MG63 (cell line): ENCODE measurements around the gene C20orf204. TPM values are rescaled to one million over a fixed set of nuclear protein-coding genes. Genes with fewer than 3 reads are reported as not detected.

Experiments used
- DNase-seq: peaks from one replicate; pipeline ENCODE4 v3.0.0-alpha.2; 2020
- H3K27me3 ChIP-seq: fragments of 250-450 bp; sonication (Bioruptor Pico); 2 replicates; pipeline ENCODE4 v1.5.1; 2020; ENCODE audit warnings: mild to moderate bottlenecking, moderate library complexity
- H3K36me3 ChIP-seq: fragments of 250-450 bp; sonication (Bioruptor Pico); 2 replicates; pipeline ENCODE4 v1.5.1; 2020; ENCODE audit warnings: mild to moderate bottlenecking, moderate library complexity
- H3K4me3 ChIP-seq: fragments of 250-450 bp; sonication (Bioruptor Pico); 2 replicates; pipeline ENCODE4 v1.5.1; 2020; ENCODE audit warnings: mild to moderate bottlenecking, moderate library complexity
- H3K9me3 ChIP-seq: fragments of 250-450 bp; sonication (Bioruptor Pico); 2 replicates; pipeline ENCODE4 v1.5.1; 2020; ENCODE audit warnings: mild to moderate bottlenecking, moderate library complexity
- total RNA-seq: library from RNA; depleted of rRNA; stranded (reverse); fragments of >200 nt; shearing (Covaris generic); gene quantifications from 2 replicates; pipeline ENCODE4 v1.2.3, GENCODE V29; 2014; ENCODE audit warnings: low replicate concordance

C20orf204 gene
- total RNA-seq, 1 experiment from 2014 or later: 0.95 TPM

DNA sequence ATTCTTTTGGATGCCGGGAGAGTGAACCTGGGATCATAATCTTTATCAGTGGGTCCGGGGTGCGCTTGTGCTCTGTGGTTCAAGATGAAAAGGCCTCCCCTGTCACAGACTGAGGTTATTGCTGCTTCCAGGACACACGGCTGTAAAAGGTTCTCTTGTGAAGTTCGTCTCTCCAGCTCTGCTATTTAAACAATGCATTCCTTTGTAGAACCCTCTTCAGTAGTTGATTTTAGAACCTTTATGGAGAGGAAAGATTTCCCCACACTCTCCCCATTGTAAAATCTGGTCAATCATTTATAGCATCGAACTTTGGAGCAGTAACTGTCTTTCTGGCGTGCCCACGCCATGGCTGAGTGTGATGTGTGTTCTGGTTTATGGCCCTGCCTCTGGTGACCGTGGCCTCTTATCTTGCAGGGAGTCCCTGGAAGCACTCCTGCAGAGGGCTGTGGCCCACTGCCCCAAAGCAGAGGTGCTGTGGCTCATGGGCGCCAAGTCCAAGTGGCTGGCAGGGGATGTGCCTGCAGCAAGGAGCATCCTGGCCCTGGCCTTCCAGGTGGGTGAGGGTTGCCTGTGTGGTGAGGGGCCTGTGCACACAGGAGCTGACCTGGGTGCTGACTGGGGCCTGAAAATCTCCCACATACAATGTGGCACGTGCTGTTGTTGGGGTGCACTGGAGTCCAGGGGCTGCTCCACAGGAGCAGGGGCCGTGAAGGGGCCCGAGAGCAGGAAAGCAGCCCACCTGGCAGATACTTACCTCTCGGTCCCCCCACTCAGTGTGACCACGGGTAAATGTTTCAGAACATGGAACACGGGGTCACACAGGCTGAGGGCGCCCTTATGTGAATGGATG is 11.6 kb upstream of the C20orf204 start:
- Histone ChIP-seq H3K9me3 (no peaks in the 10 kb centered on the region), H3K4me3 (no peak overlapping the region), H3K36me3 (peaks cover 86% of the 10 kb centered on the region), H3K27me3 (no peaks in the 10 kb centered on the region)
- DNase-seq: no peak

DNA sequence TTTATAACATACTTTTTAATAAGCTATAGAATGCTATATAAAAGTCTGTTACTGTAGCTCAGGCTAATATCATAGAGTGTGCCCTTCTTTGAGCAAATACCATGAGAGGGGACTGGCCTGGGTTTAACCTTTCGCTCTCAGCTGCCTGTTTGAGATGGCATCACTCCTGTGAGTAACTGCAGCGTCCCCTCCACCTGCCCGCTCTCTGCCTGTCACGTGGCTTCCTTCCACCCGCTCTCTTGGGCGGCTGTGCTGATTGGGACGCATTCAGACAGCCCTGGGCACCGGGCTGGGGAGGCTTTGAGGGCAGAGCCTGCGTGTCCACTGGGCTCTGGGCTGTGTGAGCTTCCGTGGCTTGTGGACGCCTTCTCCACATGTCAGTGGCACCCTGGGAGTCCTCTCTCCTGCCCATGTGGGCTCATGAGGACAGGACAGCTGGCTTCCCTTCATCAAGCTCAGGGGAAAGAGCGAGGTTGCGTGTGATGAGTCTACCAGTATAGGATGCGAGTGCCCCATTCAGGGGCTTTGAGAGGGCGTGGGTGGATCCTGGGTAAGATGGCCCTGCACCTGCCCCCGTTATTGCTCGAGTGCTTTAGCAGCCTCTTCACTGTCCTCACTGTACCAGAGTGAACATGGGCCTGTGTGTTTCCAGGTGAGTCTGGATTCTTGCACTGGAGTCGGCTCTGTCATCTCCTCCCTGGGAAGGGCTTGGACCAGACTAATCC is 10.7 kb upstream of the C20orf204 start:
- Histone ChIP-seq H3K9me3 (no peaks in the 10 kb centered on the region), H3K4me3 (no peak overlapping the region), H3K27me3 (no peaks in the 10 kb centered on the region), H3K36me3 (peaks cover 82% of the 10 kb centered on the region)
- DNase-seq: no peak

DNA sequence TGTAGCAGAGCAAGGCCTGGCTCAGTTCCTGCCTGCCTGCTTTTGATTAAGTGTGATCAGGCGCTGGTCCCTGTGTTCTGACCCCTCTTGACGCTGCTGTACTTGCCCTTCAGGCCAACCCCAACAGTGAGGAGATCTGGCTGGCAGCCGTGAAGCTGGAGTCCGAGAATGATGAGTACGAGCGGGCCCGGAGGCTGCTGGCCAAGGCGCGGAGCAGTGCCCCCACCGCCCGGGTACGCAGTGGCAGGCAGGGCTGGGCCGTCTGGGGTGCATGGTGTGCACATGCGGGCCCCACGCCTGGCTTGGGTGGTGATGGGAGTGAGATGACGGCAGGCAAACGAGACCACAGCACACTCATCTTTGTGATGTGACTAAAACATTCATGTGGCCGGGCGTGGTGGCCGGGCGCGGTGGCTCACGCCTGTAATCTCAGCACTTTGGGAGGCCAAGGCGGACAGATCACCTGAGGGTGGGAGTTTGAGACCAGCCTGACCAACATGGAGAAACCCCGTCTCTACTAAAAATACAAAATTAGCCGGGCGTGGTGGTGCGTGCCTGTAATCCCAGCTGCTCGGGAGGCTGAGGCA is 10.1 kb upstream of the C20orf204 start:
- Histone ChIP-seq H3K27me3 (no peaks in the 10 kb centered on the region), H3K9me3 (no peaks in the 10 kb centered on the region), H3K4me3 (no peak overlapping the region), H3K36me3 (peaks cover 85% of the 10 kb centered on the region)
- DNase-seq: no peak

DNA sequence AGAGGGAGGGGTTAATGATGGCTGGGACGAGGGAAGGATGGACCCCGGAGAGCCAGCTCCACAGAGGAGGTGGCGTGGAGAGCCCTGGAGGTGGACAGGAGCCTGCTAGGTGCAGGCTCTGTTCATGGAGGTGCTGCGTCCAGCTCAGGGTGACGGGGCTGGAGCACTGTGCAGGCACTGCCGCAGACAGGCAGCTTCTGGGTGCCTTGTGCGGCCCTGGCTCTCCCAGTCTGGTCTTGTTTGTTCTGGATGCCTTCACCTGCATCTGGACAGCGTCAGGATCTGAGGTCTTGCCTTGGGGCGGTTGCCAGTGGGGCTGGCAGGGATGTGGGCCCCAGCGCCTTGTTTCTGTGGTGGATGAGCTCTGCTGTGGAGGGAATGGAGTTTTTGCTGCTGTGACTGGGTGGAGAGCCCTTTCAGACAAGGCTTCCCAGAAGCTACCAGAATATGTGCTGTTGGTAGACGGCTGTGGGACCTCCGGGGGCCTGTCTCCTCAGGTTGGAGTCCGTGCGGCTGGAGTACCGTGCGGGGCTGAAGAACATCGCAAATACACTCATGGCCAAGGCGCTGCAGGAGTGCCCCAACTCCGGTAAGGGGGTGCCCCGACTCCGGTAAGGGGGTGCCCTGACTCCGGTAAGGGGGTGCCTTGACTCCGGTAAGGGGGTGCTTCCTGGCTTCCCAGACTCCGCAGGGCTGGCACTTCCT is 7.8 kb upstream of the C20orf204 start:
- Histone ChIP-seq H3K27me3 (no peaks in the 10 kb centered on the region), H3K4me3 (no peak overlapping the region), H3K36me3 (peaks cover 79% of the 10 kb centered on the region), H3K9me3 (no peaks in the 10 kb centered on the region)
- DNase-seq: no peak

DNA sequence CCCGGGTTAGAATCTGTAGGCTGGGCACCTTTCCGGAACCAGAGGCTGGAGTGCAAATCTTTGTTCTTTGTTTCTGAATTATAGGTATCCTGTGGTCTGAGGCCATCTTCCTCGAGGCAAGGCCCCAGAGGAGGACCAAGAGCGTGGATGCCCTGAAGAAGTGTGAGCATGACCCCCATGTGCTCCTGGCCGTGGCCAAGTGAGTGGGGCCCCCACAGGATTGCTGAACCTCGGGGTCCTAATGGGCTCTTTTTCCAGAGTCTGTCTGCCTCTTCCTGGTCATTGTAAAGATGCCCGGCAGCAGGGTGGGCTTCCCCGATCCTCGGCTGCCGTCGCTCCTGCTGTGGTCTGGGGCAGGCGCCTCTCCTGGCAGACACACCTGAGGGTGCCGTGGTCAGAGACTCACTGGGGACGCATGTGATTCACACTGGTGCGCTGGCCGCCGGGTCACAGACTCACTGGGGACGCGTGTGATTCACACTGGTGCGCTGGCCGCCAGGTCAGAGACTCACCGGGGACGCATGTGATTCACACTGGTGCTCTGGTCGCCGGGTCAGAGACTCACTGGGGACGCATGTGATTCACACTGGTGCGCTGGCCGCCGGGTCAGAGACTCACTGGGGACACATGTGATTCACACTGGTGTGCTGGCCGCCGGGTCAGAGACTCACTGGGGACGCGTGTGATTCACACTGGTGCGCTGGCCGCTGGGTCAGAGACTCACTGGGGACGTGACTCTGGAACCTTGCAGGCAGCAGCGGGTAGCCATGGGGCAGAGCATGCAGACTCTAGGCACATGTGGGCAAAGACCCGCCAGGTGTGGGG is 6.5 kb upstream of the C20orf204 start:
- Histone ChIP-seq H3K27me3 (no peaks in the 10 kb centered on the region), H3K4me3 (no peak overlapping the region), H3K9me3 (no peaks in the 10 kb centered on the region), H3K36me3 (peaks cover 72% of the 10 kb centered on the region)
- DNase-seq: no peak

DNA sequence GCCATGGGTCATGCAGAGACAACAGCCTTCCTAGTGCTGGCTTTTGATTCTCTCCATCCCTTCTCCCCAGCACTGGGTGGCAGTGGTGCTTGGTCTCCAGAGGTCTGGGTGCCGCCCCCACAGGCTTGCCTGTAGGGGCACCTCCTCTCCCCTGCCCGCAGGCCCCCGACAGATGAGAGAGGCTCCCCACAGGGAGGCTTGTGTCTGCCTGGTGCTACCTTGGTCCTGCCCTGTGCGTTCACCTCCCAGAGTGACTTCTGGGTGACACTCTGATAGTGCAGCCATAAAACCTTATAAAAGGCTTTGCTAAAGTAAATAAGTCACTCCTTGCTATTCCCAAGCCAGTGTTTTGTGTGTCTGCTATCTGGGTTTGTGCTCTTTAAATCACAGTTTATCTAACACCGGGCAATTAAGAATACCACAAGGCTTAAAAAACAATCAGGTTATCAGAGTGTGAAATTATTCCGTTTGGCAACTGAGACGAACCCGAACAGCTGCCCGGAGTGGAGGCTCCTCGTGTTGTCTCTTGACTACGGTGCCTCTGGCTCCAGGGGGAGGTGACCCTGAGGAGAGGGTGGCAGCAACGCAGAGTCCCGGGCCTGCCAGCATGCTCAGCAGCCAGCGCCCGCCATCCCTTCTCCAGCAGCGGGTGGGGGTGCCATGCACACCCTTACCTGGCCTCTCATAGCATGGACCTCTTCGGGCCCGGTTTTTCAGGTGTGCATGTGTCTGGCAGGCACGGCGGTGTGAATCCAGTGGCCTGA is 5.4 kb upstream of the C20orf204 start:
- H3K9me3 ChIP-seq: no peaks in the 10 kb centered on the region
- no peak for DNase-seq
- H3K27me3 ChIP-seq: no peaks in the 10 kb centered on the region
- H3K36me3 ChIP-seq: peaks cover 67% of the 10 kb centered on the region
- no peak overlapping the region for H3K4me3 ChIP-seq

DNA sequence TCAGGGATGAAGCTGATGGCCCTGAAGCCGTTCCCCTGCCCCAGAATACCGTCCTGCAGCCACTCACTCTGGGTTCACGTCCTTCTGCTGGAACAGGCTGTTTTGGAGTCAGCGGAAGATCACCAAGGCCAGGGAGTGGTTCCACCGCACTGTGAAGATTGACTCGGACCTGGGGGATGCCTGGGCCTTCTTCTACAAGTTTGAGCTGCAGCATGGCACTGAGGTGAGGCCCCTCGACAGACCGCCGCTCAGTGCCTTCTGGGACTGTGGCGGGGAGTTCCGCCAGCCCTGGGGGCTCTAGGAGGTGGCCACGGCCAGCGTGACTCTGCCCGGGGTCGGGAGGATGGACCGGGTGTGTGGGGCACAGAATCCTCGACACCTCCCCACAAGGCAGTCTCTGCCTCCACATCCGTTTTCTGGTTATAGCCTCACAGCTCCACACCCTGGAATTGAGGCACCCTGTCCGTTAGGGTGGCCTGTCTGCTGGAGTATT is 4.1 kb upstream of the C20orf204 start:
- no peak for DNase-seq
- Histone ChIP-seq H3K9me3 (no peaks in the 10 kb centered on the region), H3K36me3 (peaks cover 54% of the 10 kb centered on the region), H3K4me3 (no peak overlapping the region), H3K27me3 (no peaks in the 10 kb centered on the region)

DNA sequence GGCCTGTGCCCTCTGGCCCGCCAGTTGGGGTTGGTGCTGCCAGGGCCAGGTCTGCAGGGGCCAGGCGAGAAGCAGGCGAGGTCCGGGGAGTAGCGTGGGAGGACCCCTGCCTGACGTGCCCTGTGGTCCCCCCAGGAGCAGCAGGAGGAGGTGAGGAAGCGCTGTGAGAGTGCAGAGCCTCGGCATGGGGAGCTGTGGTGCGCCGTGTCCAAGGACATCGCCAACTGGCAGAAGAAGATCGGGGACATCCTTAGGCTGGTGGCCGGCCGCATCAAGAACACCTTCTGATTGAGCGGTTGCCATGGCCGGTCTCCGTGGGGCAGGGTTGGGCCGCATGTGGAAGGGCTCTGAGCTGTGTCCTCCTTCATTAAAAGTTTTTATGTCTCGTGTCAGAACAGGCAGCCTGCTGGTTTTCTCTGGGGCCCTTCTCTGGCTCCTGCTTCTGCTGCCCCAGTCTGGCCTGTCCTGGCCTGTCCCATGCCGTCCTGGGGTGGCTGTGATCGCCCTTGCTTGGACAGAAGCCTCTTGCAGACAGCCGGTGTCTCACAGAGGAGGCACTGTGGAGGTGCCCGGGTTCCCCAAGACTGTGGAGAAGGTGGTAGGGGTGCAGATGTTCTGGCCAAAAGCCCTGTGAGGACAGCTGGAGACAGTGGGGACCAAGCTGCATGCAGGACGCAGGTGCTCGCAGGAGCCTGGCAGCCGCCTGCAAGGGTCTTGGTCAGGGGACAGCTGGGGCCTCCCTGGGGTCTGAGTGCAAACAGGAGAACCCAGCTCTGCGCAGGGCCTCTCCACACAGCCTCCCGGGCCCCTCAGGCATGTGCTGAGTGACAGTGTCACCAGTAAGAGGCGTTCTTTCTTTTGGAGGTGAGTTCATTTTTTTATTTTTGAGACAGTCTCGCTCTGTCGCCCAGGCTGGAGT is 3.0 kb upstream of the C20orf204 start:
- DNase-seq: no peak
- peaks cover 45% of the 10 kb centered on the region for H3K36me3 ChIP-seq

DNA sequence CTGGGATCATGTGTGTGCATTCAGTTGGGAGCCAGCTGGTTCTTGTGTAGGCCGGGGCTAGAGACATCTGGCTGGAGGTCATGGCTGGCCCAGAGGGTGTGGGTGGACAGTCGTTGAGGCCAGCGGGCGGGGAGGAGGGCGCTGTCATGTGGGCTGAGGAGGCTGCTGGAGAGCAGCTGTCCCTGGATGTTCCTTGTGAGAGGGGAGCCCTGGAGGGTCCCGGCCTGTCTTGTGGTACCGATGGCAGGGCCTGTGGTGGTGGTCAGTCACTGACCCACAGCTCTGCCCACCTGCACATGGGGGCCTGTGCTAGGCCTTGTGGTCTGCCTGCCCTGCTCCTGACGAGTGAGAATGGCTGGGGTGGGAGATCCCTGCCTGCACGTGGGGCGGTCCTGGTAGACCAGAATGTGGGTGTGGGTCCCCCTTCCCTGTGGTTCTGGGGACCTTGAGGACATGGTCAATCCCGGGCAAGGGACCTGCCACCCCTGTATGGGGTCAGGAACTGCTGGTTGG is 1.9 kb upstream of the C20orf204 start:
- no peaks in the 10 kb centered on the region for H3K27me3 ChIP-seq
- H3K4me3 ChIP-seq: no peak overlapping the region
- DNase-seq: no peak
- no peaks in the 10 kb centered on the region for H3K9me3 ChIP-seq
- H3K36me3 ChIP-seq: peaks cover 37% of the 10 kb centered on the region

More for the DNA sequence above, 3.0 kb upstream of the C20orf204 start:
- Histone ChIP-seq H3K4me3 (no peak overlapping the region), H3K27me3 (no peaks in the 10 kb centered on the region), H3K9me3 (no peaks in the 10 kb centered on the region)

DNA sequence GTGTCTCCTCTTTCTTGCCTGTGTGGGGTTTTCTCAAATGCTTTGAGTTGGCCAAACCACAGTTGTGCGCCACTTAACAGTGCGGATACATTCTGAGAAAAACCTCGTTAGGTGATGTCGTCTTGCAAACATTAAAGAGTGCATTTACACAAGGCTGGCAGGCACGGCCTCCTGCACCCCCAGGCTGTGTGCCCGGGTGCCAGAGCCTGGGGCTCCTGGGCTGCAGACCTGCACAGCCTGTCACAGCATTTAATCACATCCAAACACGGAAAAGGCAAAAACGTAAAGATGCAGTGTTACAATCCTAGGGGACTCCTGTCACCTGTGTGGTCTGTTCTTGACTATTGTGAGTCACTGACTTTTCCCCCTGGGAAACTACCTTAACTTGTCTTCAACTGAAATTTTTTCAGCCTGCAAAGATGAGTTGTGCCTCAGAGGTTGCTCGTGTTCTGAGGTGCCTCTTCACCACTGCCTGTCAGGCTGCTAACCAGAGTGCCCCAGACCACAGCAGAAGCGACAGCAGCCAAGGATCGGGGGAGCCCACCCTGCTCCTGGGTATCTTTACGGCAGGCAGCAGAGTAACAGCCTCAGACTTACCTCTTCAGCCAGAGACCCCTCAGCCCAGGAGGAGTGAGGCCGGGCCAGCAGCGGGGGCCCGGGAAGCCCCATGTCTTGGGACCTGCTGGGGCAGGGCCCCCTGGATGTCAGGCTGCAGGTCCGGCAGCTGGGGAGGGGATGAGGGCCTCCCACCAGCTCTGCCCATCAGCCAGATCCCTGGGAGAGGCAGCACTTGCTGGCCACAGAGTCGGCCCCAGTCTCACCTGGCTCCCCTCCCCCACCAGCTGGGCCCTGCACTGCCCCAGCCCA is 683 bp upstream of the C20orf204 start:
- Histone ChIP-seq H3K4me3 (no peak overlapping the region), H3K27me3 (no peaks in the 10 kb centered on the region), H3K9me3 (no peaks in the 10 kb centered on the region), H3K36me3 (peaks cover 29% of the 10 kb centered on the region)
- DNase-seq: no peak

DNA sequence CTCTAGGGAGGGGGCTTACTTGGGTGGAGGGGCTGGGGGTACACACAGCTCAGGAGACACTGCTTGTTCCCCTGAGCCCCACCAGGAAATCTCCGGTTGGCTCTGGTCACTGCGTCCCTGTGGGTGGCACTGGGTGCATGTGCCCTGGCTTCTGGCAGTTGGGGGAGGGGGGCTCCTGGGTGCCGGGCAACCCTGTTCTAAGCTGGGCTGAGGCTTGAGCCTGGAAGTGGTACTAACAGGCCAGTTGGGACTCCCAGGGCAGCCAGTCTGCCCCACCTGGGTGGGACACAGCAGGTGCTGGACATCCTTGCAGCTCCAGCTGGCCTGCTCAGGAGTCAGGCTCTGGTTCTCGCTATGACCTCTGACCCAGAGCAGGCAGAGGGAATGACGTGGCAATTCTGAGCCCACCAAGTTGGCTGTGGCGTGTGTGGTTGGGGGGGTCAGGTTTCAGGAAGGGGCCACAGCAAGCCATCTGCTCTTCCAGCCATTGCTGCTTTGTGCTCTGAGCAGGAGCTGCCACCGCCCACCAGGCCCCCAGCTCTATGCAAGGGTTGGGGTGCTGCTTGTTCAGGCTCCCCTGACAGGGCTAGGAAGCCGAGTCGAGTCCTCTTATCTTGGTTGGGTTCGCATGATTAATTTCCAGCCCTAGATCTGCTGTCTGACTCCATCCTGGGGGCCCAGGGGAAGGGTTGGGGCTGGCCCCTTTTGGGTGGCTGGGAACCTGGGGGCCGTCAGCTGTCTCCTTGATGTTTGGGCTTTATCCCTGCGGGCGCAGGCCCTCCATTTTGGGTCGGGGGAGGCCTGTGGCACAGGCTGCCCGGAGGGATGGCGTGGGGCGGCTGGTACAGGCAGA is 590 bp downstream of the C20orf204 start:
- Histone ChIP-seq H3K27me3 (no peaks in the 10 kb centered on the region), H3K4me3 (no peak overlapping the region), H3K36me3 (peaks cover 21% of the 10 kb centered on the region), H3K9me3 (no peaks in the 10 kb centered on the region)
- DNase-seq: no peak

DNA sequence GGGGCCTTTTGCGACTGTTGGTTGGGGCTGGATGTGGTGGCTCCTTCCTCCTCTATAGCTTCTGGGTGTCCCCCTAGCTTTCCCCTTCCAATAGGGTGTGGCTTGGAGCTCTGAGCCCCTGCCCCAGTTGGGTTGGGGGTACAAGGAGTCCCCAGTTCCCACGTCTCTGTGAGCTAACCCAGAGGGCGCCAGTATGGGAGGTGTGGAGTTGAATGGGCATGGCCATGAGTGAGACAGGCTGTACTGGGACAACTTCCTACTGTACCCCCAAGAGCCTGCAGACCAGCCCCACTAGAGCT is 1.2 kb downstream of the C20orf204 start:
- DNase-seq: no peak
- H3K27me3 ChIP-seq: no peaks in the 10 kb centered on the region; the same call in 1 of the 2 replicates
- H3K9me3 ChIP-seq: no peaks in the 10 kb centered on the region
- H3K4me3 ChIP-seq: no peak overlapping the region
- peaks cover 17% of the 10 kb centered on the region for H3K36me3 ChIP-seq
